GM21447 (cell line): ENCODE results near the gene KATNAL1.

Source experiments
- ATAC-seq: cut with Tn5 transposase; IDR thresholded peaks from one replicate; pipeline ENCODE4 v1.9.1; 2021; ENCODE audit not compliant: unreplicated experiment

KATNAL1 gene

GRCh38 chr13:30307194-30307970 lies at the start of gene KATNAL1:
KATNAL1 (minus strand) TSS chr13:30307551; CDS start chr13:30283777, 23,774 bp downstream.
- ATAC-seq = peak; percentile 50

- ATAC-seq = no peak
These were observed 48.5 kb upstream of the KATNAL1 start for GRCh38 chr13:30355839-30356238.

GRCh38 chr13:30355384-30355699 lies 48.0 kb upstream of the KATNAL1 start:
- no peak for ATAC-seq

- no peak for ATAC-seq
These were observed 47.4 kb upstream of the KATNAL1 start for GRCh38 chr13:30354493-30355383.

GRCh38 chr13:30353471-30354215 lies 46.3 kb upstream of the KATNAL1 start:
- ATAC-seq = no peak

GRCh38 chr13:30353060-30353459 lies 45.7 kb upstream of the KATNAL1 start:
- no peak for ATAC-seq

DNA sequence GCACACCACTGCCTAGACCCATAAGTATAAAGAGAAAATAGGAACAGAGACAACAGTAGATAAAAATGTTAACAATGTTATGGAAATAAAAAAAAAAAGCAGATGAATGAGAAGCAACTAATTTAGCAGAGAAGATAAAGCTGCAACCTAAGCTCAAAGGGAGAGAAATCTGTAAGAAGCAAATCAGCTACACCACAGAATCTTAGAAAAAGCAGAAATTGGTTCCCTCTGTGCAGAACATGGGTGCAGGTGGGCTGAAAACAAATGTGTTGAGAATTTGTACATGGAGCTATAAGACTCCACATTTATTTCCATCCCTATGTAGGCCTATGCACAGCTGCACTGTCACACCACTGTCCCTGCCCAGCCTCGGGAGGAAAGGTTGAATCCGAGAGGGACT lies 44.8 kb upstream of the KATNAL1 start:
- no peak for ATAC-seq

DNA sequence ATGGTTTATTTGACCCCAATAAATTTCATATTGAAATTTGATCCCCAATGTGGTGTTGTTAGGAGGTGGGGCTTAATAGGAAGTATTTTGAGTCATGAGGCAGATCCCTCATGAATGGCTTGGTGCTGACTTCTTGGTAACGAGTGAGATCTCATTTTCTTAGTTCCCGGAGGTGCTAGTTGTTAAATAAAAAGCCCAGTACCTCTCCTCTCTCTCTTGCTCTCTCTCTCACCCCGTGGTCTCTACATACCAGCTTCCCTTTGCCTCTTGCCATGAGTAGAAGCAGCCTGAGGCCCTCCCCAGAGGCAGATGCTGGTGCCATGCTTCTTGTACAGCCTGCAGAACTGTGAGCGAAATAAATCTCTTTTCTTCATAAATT lies 39.4 kb upstream of the KATNAL1 start:
- no peak for ATAC-seq

GRCh38 chr13:30346153-30346788 lies 38.9 kb upstream of the KATNAL1 start:
- no peak for ATAC-seq

- no peak for ATAC-seq
These were observed 38.2 kb upstream of the KATNAL1 start for GRCh38 chr13:30345426-30346100.

DNA sequence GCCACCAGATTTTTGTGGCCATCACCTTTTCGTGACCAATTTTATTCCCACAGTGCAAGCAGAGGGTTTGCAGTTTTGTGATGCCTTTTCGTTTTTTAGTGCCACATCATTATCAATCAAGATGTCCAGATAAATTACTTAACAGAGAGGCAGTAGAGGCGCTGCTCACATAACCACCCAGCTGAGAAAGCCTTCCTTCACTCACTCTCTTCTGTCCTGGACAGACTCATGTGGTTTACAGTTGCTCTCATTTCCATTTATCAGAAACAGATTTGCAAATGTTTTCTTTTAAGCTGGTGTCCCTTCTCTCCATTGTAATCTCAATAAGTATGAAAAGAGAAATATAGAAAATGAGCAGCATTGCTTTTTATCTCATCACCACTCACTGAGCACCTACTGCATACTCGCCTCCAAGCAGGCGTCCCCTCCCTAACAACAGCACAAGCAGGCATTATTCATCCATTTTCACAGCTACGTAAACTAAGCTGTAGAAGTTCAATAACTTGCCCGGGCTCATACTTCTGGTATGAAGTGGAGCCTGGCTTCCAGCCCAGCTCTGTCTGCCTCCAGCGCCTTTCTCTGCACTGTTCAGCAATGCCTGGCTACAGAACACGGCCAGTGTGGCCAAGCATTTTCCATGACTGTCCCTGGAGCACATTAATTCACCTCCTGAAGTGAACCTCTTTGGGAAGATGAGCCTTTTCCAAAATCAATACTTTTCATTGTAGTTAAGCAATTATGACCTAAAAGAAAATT lies 34.6 kb upstream of the KATNAL1 start:
- ATAC-seq = no peak

DNA sequence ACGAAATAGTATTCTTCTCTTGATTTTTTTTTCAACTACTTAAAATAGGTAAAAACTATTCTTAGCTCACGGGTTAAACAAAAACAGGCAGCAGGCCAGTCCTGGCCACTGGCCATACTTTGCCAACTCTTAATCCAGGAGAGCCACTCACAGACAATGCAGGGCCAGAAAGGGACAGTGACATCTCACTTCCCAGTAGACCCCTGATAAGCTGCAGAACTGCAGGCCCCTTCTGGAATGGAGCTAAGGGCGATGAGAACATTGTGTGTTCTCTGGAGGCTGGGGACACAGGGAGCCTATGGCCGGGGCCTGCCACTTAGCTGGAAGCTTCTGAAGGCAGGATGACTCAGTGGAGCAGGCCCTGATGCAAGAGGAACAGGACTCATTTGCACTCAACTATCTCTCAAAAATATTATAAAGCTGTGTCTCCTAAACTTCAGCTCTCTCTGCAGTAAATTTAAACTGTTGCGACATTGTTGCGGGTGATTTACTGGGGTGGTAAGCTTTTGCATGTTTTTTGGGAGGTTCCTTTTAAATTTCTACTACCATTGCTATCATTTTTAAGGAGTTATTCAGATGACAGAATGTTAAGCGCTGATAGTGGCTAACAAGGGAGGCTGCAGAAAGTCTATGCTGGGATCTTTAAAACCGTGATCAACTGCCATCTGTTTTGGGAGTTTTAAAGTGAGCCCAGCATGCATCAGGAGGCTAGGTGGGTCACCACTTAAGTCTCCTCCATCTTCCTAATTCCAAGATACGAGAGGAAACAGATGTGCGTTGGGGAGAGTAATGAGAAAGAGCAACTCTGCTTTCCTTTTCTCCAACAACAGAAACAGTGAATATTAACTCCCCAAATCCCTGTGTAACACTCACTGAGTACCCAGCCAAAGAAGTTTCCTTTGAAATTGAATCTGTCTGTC lies 33.2 kb upstream of the KATNAL1 start:
- ATAC-seq = no peak

- ATAC-seq = no peak
These were observed 32.5 kb upstream of the KATNAL1 start for GRCh38 chr13:30339738-30340330.

DNA sequence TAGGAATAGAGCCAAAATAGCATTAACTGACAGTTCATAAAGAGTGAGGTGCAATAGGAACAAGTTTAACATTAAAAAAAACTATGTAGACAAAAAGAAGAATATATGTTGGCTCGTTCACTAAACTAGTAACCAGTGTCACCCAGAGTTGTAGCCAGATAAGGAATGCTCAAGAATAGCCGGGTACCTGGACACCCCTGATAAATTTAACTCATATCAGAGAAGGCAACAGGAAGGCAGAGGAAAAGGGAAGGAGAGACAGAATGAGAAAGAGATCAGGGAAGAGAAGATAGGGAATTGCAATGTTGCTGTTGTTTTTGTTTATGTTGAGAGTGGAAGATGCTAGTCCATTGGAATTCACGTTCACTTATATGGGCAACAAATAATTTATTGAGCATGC lies 31.6 kb upstream of the KATNAL1 start:
- ATAC-seq = no peak

GRCh38 chr13:30338331-30338851 lies 31.0 kb upstream of the KATNAL1 start:
- ATAC-seq = no peak

DNA sequence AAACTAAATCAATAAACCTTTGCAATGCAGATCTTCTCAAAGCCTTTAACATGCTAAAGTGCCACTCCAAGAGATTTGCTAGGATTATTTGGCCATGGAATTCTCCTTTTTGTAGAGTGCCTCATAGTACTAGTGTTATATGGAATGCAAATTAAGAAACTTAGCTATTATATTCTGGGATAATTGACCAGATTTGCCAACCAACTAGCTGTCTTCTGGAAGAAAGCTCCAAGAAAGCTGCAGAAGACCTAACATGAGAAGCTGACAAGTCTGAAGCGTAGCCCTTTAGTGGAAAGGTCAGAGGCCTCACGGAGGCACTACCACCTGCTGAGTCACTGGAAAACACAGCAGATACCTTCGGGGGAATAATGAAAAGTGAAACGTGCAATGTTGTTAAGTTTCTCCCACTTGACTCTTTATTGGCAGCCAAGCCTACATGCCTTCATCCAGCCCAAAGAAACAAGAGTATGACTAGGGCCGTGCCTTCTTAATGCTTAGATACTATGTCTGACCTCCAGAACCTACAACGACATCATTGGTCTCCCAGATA lies 29.8 kb upstream of the KATNAL1 start:
- no peak for ATAC-seq

- ATAC-seq = no peak
These were observed 27.5 kb upstream of the KATNAL1 start for GRCh38 chr13:30334663-30335386.
